ENCODE data around the gene ANKMY1. TPM values are rescaled to one million over a fixed set of nuclear protein-coding genes. Genes with fewer than 3 reads are reported as not detected.

The ANKMY1 gene
- total and polyA plus RNA-seq, 2 of the 13 experiments (the other 11 are each of a cell fraction or from before 2014, with no cell fraction given), result 11.7 to 18.8 TPM

GRCh38 chr2:240565333-240566202, 7.8 kb upstream of the ANKMY1 start (continued):
- TF ChIP-seq ZEB1 (IDR thresholded peaks at IDR 0.05; ENCODE audit: insufficient replicate concordance, low read depth) (peak; percentile 76), ZNF230 (CRISPR knock-in tag; IDR thresholded peaks at IDR 0.05) (0 out of 2 replicates have a peak, but pooled peaks have one; percentile 52), ZNF589 (CRISPR knock-in tag; conservative IDR thresholded peaks at IDR 0.05) (no peak), TGIF2 (CRISPR knock-in tag; IDR thresholded peaks at IDR 0.05) (peak; percentile 30; the same call in 1 of the 2 replicates), RFX3 (CRISPR knock-in tag; IDR thresholded peaks at IDR 0.05) (no peak), KDM4B (CRISPR knock-in tag; IDR thresholded peaks at IDR 0.05) (no peak), ZNF260 (CRISPR knock-in tag; IDR thresholded peaks at IDR 0.05; ENCODE audit: borderline replicate concordance, low read depth) (no peak), ARNTL (CRISPR knock-in tag; IDR thresholded peaks at IDR 0.05) (peak; percentile 70; the same call in 1 of the 2 replicates), PHF20 (CRISPR knock-in tag; IDR thresholded peaks at IDR 0.05) (peak; percentile 61; the same call in 1 of the 2 replicates), ZNF329 (CRISPR knock-in tag; IDR thresholded peaks at IDR 0.05; ENCODE audit: low read depth) (no peak), ZNF10 (CRISPR knock-in tag; IDR thresholded peaks at IDR 0.05; ENCODE audit: borderline replicate concordance, low read depth) (no peak), ZNF670 (CRISPR knock-in tag; IDR thresholded peaks at IDR 0.05; ENCODE audit: borderline replicate concordance) (peak; percentile 36; the same call in 1 of the 2 replicates), ZNF674 (CRISPR knock-in tag; IDR thresholded peaks at IDR 0.05; ENCODE audit: low read depth) (no peak), ZBTB26 (CRISPR knock-in tag; IDR thresholded peaks at IDR 0.05; ENCODE audit: borderline replicate concordance) (no peak), RBAK (CRISPR knock-in tag; IDR thresholded peaks at IDR 0.05) (no peak; the same call in 1 of the 2 replicates), NRL (CRISPR knock-in tag; IDR thresholded peaks at IDR 0.05; ENCODE audit: borderline replicate concordance) (peak; percentile 80), CCDC6 (CRISPR knock-in tag; IDR thresholded peaks at IDR 0.05) (peak; percentile 61; the same call in 1 of the 2 replicates), ZNF264 (CRISPR knock-in tag; IDR thresholded peaks at IDR 0.05) (no peak), NCOA5 (CRISPR knock-in tag; IDR thresholded peaks at IDR 0.05) (no peak), ZNF432 (CRISPR knock-in tag; IDR thresholded peaks at IDR 0.05; ENCODE audit: borderline replicate concordance) (no peak), TP53 (CRISPR knock-in tag; conservative IDR thresholded peaks at IDR 0.05) (0 out of 2 replicates have a peak, but pooled peaks have one; percentile 20), ZNF234 (CRISPR knock-in tag; conservative IDR thresholded peaks at IDR 0.05) (no peak)
- TF ChIP-seq, protein P1, sequence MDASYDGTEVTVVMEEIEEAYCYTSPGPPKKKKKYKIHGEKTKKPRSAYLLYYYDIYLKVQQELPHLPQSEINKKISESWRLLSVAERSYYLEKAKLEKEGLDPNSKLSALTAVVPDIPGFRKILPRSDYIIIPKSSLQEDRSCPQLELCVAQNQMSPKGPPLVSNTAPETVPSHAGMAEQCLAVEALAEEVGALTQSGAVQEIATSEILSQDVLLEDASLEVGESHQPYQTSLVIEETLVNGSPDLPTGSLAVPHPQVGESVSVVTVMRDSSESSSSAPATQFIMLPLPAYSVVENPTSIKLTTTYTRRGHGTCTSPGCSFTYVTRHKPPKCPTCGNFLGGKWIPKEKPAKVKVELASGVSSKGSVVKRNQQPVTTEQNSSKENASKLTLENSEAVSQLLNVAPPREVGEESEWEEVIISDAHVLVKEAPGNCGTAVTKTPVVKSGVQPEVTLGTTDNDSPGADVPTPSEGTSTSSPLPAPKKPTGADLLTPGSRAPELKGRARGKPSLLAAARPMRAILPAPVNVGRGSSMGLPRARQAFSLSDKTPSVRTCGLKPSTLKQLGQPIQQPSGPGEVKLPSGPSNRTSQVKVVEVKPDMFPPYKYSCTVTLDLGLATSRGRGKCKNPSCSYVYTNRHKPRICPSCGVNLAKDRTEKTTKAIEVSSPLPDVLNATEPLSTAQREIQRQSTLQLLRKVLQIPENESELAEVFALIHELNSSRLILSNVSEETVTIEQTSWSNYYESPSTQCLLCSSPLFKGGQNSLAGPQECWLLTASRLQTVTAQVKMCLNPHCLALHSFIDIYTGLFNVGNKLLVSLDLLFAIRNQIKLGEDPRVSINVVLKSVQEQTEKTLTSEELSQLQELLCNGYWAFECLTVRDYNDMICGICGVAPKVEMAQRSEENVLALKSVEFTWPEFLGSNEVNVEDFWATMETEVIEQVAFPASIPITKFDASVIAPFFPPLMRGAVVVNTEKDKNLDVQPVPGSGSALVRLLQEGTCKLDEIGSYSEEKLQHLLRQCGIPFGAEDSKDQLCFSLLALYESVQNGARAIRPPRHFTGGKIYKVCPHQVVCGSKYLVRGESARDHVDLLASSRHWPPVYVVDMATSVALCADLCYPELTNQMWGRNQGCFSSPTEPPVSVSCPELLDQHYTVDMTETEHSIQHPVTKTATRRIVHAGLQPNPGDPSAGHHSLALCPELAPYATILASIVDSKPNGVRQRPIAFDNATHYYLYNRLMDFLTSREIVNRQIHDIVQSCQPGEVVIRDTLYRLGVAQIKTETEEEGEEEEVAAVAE (CRISPR knock-in tag; IDR thresholded peaks at IDR 0.05; ENCODE audit: borderline replicate concordance), result peak; percentile 1; the same call in 1 of the 2 replicates

All from HepG2 (cell line).